ENCODE data around the gene PTPRD. TPM values are rescaled to one million over a fixed set of nuclear protein-coding genes. Genes with fewer than 3 reads are reported as not detected.
A peak's percentile ranks its signal among the peaks of the same experiment; 100 is the strongest.

PTPRD gene
- total RNA-seq, 1 donor from 2014 or later: 139 TPM

GRCh38 chr9:8474937-8475336 is 2137.9 kb downstream of the PTPRD start:
- Mint-ChIP-seq H3K36me3 (ENCODE audit: low read depth) (peaks cover 8% of the 10 kb centered on the region), H3K4me3 (no peak overlapping the region), H3K4me1 (no peaks in the 10 kb centered on the region), H3K9me3 (no peaks in the 10 kb centered on the region), H3K27ac (ENCODE audit: unreplicated experiment) (no peak overlapping the region), H3K27me3 (ENCODE audit: low read depth) (no peaks in the 10 kb centered on the region)
- no peak for DNase-seq (ENCODE audit: low read depth, low spot score)
- TF ChIP-seq, protein P1, sequence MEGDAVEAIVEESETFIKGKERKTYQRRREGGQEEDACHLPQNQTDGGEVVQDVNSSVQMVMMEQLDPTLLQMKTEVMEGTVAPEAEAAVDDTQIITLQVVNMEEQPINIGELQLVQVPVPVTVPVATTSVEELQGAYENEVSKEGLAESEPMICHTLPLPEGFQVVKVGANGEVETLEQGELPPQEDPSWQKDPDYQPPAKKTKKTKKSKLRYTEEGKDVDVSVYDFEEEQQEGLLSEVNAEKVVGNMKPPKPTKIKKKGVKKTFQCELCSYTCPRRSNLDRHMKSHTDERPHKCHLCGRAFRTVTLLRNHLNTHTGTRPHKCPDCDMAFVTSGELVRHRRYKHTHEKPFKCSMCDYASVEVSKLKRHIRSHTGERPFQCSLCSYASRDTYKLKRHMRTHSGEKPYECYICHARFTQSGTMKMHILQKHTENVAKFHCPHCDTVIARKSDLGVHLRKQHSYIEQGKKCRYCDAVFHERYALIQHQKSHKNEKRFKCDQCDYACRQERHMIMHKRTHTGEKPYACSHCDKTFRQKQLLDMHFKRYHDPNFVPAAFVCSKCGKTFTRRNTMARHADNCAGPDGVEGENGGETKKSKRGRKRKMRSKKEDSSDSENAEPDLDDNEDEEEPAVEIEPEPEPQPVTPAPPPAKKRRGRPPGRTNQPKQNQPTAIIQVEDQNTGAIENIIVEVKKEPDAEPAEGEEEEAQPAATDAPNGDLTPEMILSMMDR (conservative IDR thresholded peaks at IDR 0.05): no peak

DNA sequence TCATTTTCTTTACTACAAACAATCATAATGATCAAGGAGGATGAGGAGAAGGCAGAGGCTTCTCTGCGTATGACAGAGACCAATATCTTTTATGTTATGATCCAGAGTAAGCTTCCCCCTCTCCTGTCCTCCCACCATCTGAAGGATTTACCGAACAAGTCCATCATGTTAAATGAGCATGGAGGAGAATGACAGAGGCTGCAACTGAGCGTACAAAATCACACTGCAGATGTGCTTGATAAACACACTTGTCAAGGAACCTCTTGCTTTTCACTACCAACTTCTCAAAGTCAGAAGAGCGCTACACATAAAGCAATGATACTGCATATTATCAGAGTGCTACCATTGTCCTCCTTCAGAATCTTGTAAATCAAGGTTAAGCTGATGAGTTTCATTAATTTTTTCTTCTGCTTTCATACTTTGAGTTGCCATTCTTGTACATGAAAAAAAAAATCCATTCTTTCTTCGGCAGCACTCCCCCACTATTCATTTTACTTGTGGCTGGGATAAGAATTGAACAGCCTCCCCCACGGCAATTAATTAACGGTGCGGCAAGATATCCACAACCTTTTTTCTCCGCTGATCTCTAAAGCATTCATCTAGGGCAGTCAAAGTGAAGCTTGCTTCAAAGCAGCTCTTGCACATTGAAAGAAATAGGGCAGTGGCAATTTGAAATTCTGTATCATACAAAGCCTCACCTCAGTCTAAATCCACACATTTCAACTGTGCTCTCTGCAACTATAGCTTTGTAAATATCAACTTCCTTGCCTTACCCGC is 2139.4 kb downstream of the PTPRD start:
- H3K4me3 Mint-ChIP-seq: no peak overlapping the region
- no peak overlapping the region for H3K27ac Mint-ChIP-seq (ENCODE audit: unreplicated experiment)
- no peaks in the 10 kb centered on the region for H3K27me3 Mint-ChIP-seq (ENCODE audit: low read depth)
- no peak for DNase-seq (ENCODE audit: low read depth, low spot score)
- H3K36me3 Mint-ChIP-seq (ENCODE audit: low read depth): peaks cover 8% of the 10 kb centered on the region
- no peaks in the 10 kb centered on the region for H3K4me1 Mint-ChIP-seq
- TF ChIP-seq, protein P1 (conservative IDR thresholded peaks at IDR 0.05): no peak
- no peaks in the 10 kb centered on the region for H3K9me3 Mint-ChIP-seq

DNA sequence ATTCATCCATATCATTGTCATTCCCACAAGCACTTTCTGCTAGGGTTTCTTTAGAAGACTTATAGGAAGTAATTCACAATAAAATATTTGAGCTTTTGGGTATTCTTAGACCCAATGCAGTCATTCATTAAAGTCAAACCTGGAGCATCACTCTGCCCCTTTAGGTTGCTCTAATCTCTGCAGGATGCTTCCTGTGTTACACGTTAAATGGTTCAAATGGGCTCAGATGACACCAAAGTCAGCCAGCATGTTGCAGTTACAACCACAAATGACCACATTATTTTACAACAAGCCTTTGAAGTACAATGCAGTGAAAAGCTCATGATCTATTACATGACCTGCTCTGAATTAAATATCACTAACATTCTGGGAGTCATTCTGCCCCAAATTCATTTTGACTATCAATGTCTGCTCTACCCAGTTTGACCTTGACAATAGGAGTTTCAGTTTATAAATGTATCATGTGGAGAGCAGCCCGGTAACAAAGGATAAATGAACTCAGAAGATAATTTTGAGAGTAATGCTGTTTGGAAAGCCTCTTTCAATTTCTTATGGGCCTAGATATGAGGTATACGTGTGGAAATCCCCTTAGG is 2144.7 kb downstream of the PTPRD start:
- no peak for DNase-seq (ENCODE audit: low read depth, low spot score)
- Mint-ChIP-seq H3K4me1 (no peaks in the 10 kb centered on the region), H3K27me3 (ENCODE audit: low read depth) (no peaks in the 10 kb centered on the region), H3K36me3 (ENCODE audit: low read depth) (peaks cover 17% of the 10 kb centered on the region), H3K9me3 (no peaks in the 10 kb centered on the region), H3K27ac (ENCODE audit: unreplicated experiment) (peak overlapping the region; percentile 20), H3K4me3 (no peak overlapping the region)
- TF ChIP-seq, protein P1 (conservative IDR thresholded peaks at IDR 0.05): no peak

GRCh38 chr9:8457816-8458215 is 2155.0 kb downstream of the PTPRD start:
- no peak for DNase-seq (ENCODE audit: low read depth, low spot score)
- Mint-ChIP-seq H3K27ac (ENCODE audit: unreplicated experiment) (no peak overlapping the region), H3K4me3 (no peak overlapping the region), H3K4me1 (peaks cover under 1% of the 10 kb centered on the region), H3K9me3 (no peaks in the 10 kb centered on the region), H3K27me3 (ENCODE audit: low read depth) (no peaks in the 10 kb centered on the region), H3K36me3 (ENCODE audit: low read depth) (peaks cover 15% of the 10 kb centered on the region)
- TF ChIP-seq, protein P1 (conservative IDR thresholded peaks at IDR 0.05): no peak

DNA sequence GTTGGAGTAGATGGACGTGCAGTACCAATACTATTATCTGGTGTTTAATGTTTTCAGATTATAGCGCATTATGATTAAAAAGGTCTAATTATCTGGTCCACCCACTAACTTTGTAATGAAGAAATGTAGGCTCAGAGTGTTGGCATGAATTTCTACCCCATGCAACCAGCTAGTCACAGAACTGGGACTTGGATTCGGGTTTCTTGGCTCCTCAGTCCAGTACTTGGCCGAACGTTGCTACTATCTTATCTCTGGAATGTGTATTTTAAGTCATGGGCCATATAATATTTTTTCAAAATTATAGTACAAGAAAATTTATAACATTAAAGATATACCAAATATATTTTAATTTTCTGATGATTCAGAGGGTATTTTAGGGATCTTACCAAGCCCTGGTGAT is 2155.7 kb downstream of the PTPRD start:
- Mint-ChIP-seq H3K27ac (ENCODE audit: unreplicated experiment) (no peak overlapping the region), H3K9me3 (no peaks in the 10 kb centered on the region), H3K4me1 (peaks cover 4% of the 10 kb centered on the region), H3K27me3 (ENCODE audit: low read depth) (no peaks in the 10 kb centered on the region), H3K36me3 (ENCODE audit: low read depth) (peaks cover 17% of the 10 kb centered on the region), H3K4me3 (no peak overlapping the region)
- TF ChIP-seq, protein P1 (conservative IDR thresholded peaks at IDR 0.05): no peak
- DNase-seq (ENCODE audit: low read depth, low spot score): no peak

Data from neural crest cell (in vitro differentiated cells).